Measurements from ENCODE around the gene PLEKHA4. TPM values are rescaled to one million over a fixed set of nuclear protein-coding genes. Genes with fewer than 3 reads are reported as not detected.

PLEKHA4 gene
- total RNA-seq, 1 donor from 2014 or later = 6.2 TPM

- H3K4me1 Mint-ChIP-seq = peaks cover 38% of the 10 kb centered on the region
- TF ChIP-seq EZH2 (IDR thresholded peaks at IDR 0.05) (no peak), EZH2phosphoT487 (IDR thresholded peaks at IDR 0.05) (no peak)
- TF ChIP-seq, protein P1, sequence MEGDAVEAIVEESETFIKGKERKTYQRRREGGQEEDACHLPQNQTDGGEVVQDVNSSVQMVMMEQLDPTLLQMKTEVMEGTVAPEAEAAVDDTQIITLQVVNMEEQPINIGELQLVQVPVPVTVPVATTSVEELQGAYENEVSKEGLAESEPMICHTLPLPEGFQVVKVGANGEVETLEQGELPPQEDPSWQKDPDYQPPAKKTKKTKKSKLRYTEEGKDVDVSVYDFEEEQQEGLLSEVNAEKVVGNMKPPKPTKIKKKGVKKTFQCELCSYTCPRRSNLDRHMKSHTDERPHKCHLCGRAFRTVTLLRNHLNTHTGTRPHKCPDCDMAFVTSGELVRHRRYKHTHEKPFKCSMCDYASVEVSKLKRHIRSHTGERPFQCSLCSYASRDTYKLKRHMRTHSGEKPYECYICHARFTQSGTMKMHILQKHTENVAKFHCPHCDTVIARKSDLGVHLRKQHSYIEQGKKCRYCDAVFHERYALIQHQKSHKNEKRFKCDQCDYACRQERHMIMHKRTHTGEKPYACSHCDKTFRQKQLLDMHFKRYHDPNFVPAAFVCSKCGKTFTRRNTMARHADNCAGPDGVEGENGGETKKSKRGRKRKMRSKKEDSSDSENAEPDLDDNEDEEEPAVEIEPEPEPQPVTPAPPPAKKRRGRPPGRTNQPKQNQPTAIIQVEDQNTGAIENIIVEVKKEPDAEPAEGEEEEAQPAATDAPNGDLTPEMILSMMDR (IDR thresholded peaks at IDR 0.05) = no peak
- H3K9ac ChIP-seq = no peak overlapping the region
- H3K27me3 ChIP-seq = no peaks in the 10 kb centered on the region
- peak overlapping the region; percentile 72 for H3K4me2 ChIP-seq
- peaks cover 4% of the 10 kb centered on the region for H3K79me2 ChIP-seq (ENCODE audit: low read depth)
- H3K4me3 Mint-ChIP-seq = peak overlapping the region; percentile 73
- DNase-seq (ENCODE audit: low spot score) = peak; percentile 6
- peaks cover 17% of the 10 kb centered on the region for H3F3A ChIP-seq (ENCODE audit: low read depth)
- H3K4me3 ChIP-seq = peak overlapping the region; percentile 28
- peak overlapping the region; percentile 89 for H3K27ac Mint-ChIP-seq
- H3K36me3 Mint-ChIP-seq = peaks cover 12% of the 10 kb centered on the region
- peak overlapping the region; percentile 99 for H2AFZ ChIP-seq (replicated peaks)
- peaks cover 23% of the 10 kb centered on the region for H3K4me1 ChIP-seq
- no peak overlapping the region for H3K27ac ChIP-seq
- no peaks in the 10 kb centered on the region for H3K9me3 ChIP-seq (ENCODE audit: low read depth)
- H3K36me3 ChIP-seq = no peaks in the 10 kb centered on the region
- no peaks in the 10 kb centered on the region for H4K20me1 ChIP-seq (ENCODE audit: low read depth)
- peaks cover 8% of the 10 kb centered on the region for H3K27me3 Mint-ChIP-seq (ENCODE audit: insufficient read depth, low read depth)
- no peaks in the 10 kb centered on the region for H3K9me3 Mint-ChIP-seq
Measured at GRCh38 chr19:48867746-48868113, 687 bp downstream of the PLEKHA4 start.

GRCh38 chr19:48867123-48867745 lies 1.2 kb downstream of the PLEKHA4 start:
- H3K27ac ChIP-seq = no peak overlapping the region

GRCh38 chr19:48866692-48867091 lies 1.7 kb downstream of the PLEKHA4 start:
- TF ChIP-seq EZH2 (IDR thresholded peaks at IDR 0.05) = no peak
- Histone ChIP-seq H3K9ac (no peak overlapping the region), H4K20me1 (ENCODE audit: low read depth) (no peaks in the 10 kb centered on the region), H3K4me3 (no peak overlapping the region), H3F3A (ENCODE audit: low read depth) (peaks cover 17% of the 10 kb centered on the region), H3K27me3 (no peaks in the 10 kb centered on the region), H3K79me2 (ENCODE audit: low read depth) (no peaks in the 10 kb centered on the region), H3K27ac (no peak overlapping the region), H3K4me1 (peaks cover 23% of the 10 kb centered on the region), H3K36me3 (no peaks in the 10 kb centered on the region), H3K9me3 (ENCODE audit: low read depth) (no peaks in the 10 kb centered on the region), H2AFZ (replicated peaks) (no peak overlapping the region), H3K4me2 (no peak overlapping the region)
- Mint-ChIP-seq H3K9me3 (no peaks in the 10 kb centered on the region), H3K27ac (peak overlapping the region; percentile 89), H3K36me3 (peaks cover 12% of the 10 kb centered on the region), H3K27me3 (ENCODE audit: insufficient read depth, low read depth) (no peaks in the 10 kb centered on the region), H3K4me1 (peaks cover 35% of the 10 kb centered on the region), H3K4me3 (peak overlapping the region; percentile 73)
- DNase-seq (ENCODE audit: low spot score) = no peak

More at GRCh38 chr19:48867123-48867745, 1.2 kb downstream of the PLEKHA4 start:
- no peaks in the 10 kb centered on the region for H3K9me3 Mint-ChIP-seq
- peaks cover 3% of the 10 kb centered on the region for H3K27me3 Mint-ChIP-seq (ENCODE audit: insufficient read depth, low read depth)
- TF ChIP-seq, protein P1 (IDR thresholded peaks at IDR 0.05) = no peak
- no peak for TF ChIP-seq EZH2 (IDR thresholded peaks at IDR 0.05)
- TF ChIP-seq EZH2phosphoT487 (IDR thresholded peaks at IDR 0.05) = no peak
- no peaks in the 10 kb centered on the region for H3K9me3 ChIP-seq (ENCODE audit: low read depth)
- H4K20me1 ChIP-seq (ENCODE audit: low read depth) = no peaks in the 10 kb centered on the region
- H3K4me2 ChIP-seq = peak overlapping the region; percentile 72
- peaks cover 36% of the 10 kb centered on the region for H3K4me1 Mint-ChIP-seq
- no peak overlapping the region for H3K9ac ChIP-seq
- peak overlapping the region; percentile 89 for H3K27ac Mint-ChIP-seq
- no peaks in the 10 kb centered on the region for H3K36me3 ChIP-seq
- H3K4me1 ChIP-seq = peaks cover 23% of the 10 kb centered on the region
- peak overlapping the region; percentile 73 for H3K4me3 Mint-ChIP-seq
- no peak overlapping the region for H3K4me3 ChIP-seq
- H3K36me3 Mint-ChIP-seq = peaks cover 12% of the 10 kb centered on the region
- peaks cover 17% of the 10 kb centered on the region for H3F3A ChIP-seq (ENCODE audit: low read depth)
- no peaks in the 10 kb centered on the region for H3K79me2 ChIP-seq (ENCODE audit: low read depth)
- no peaks in the 10 kb centered on the region for H3K27me3 ChIP-seq
- DNase-seq (ENCODE audit: low spot score) = no peak
- H2AFZ ChIP-seq (replicated peaks) = no peak overlapping the region

- peaks cover 5% of the 10 kb centered on the region for H3K27me3 Mint-ChIP-seq (ENCODE audit: insufficient read depth, low read depth)
- H3K9me3 Mint-ChIP-seq = peaks cover 3% of the 10 kb centered on the region
- H3K36me3 Mint-ChIP-seq = peaks cover 30% of the 10 kb centered on the region
- H3K4me3 Mint-ChIP-seq = no peak overlapping the region
- Histone ChIP-seq H3K9me3 (ENCODE audit: low read depth) (no peaks in the 10 kb centered on the region), H3K4me1 (peaks cover 14% of the 10 kb centered on the region), H2AFZ (replicated peaks) (no peak overlapping the region), H3K36me3 (no peaks in the 10 kb centered on the region), H3K79me2 (ENCODE audit: low read depth) (no peaks in the 10 kb centered on the region), H3K4me3 (no peak overlapping the region), H3K27me3 (no peaks in the 10 kb centered on the region), H3K27ac (no peak overlapping the region), H3F3A (ENCODE audit: low read depth) (peaks cover 3% of the 10 kb centered on the region), H4K20me1 (ENCODE audit: low read depth) (no peaks in the 10 kb centered on the region), H3K4me2 (no peak overlapping the region), H3K9ac (no peak overlapping the region)
- H3K27ac Mint-ChIP-seq = peak overlapping the region; percentile 19
- no peak for TF ChIP-seq EZH2 (IDR thresholded peaks at IDR 0.05)
- TF ChIP-seq EZH2phosphoT487 (IDR thresholded peaks at IDR 0.05) = no peak
- TF ChIP-seq, protein P1 (IDR thresholded peaks at IDR 0.05) = no peak
- H3K4me1 Mint-ChIP-seq = peaks cover 38% of the 10 kb centered on the region
- no peak for DNase-seq (ENCODE audit: low spot score)
Measured at GRCh38 chr19:48862827-48863226, 5.6 kb downstream of the PLEKHA4 start.
